H1 (cell line): ENCODE results near the gene TRDN. TPM values are rescaled to one million over a fixed set of nuclear protein-coding genes. Genes with fewer than 3 reads are reported as not detected.

Source experiments
- CTCF ChIA-PET: fragments of 300-600 bp; sonication (Branson Sonifier 250); formaldehyde crosslinking; loops from one replicate; lab custom pipeline; 2021; ENCODE audit not compliant: partially characterized antibody; lab: Charles Lee
- POLR2A ChIA-PET: fragments of 300-600 bp; sonication (Branson Sonifier 250); formaldehyde crosslinking; loops from one replicate; lab custom pipeline; 2021; ENCODE audit warnings: inconsistent platforms; ENCODE audit not compliant: partially characterized antibody; lab: Charles Lee
- DNase-seq, 2 experiments: peaks; one replicate each; pipeline versions ENCODE4 v3.0.0 to v3.0.0-alpha.2; 2010 to 2022; ENCODE audit warnings: low spot score in 2 of 2, low read depth in 1 of 2, mixed read lengths in 1 of 2
- FAIRE-seq: peaks from 2 replicates; lab custom pipeline; 2011; peaks lifted over from hg19 to GRCh38; lab: Jason Lieb, UNC
- H2AFZ ChIP-seq: 2 replicates; pipeline ENCODE4 v1.8.1; 2012; ENCODE audit warnings: low read length, inconsistent platforms
- H2AK5ac ChIP-seq: 2 replicates; pipeline ENCODE4 v1.6.1; 2013; ENCODE audit warnings: low read depth, low read length
- H2BK120ac ChIP-seq: replicated peaks from 2 replicates; pipeline ENCODE3; 2013; ENCODE audit warnings: low read depth, low read length, inconsistent platforms
- H2BK12ac ChIP-seq: 2 replicates; pipeline ENCODE4 v1.6.1; 2013; ENCODE audit warnings: low read depth, low read length
- H2BK15ac ChIP-seq: 2 replicates; pipeline ENCODE4 v1.6.1; 2013; ENCODE audit warnings: low read length
- H2BK20ac ChIP-seq: 2 replicates; pipeline ENCODE4 v1.6.1; 2013; ENCODE audit warnings: low read length
- H2BK5ac ChIP-seq: 2 replicates; pipeline ENCODE4 v1.6.1; 2013; ENCODE audit warnings: low read depth, low read length
- H3K14ac ChIP-seq: 2 replicates; pipeline ENCODE4 v1.6.1; 2013; ENCODE audit warnings: inconsistent platforms; ENCODE audit not compliant: insufficient read length
- H3K18ac ChIP-seq: 2 replicates; pipeline ENCODE4 v1.6.1; 2013; ENCODE audit warnings: low read length; ENCODE audit errors: extremely low read depth
- H3K23ac ChIP-seq: 2 replicates; pipeline ENCODE4 v1.6.1; 2013; ENCODE audit warnings: inconsistent platforms; ENCODE audit not compliant: insufficient read length
- H3K23me2 ChIP-seq: 2 replicates; pipeline ENCODE4 v1.6.1; 2013; ENCODE audit warnings: low read depth, low read length
- H3K27ac ChIP-seq: 2 replicates; pipeline ENCODE4 v1.6.1; 2011; ENCODE audit warnings: low read depth, low read length, inconsistent platforms
- H3K27me3 ChIP-seq, 4 experiments: replicated peaks in 1 of 4; 1 replicate in 1 of 4; 2 replicates in 3 of 4; pipeline versions ENCODE4 v1.6.1 to v1.8.1; 2011 to 2013; ENCODE audit warnings: low read length in 3 of 4, mild to moderate bottlenecking in 3 of 4, inconsistent platforms in 2 of 4, mixed read lengths in 2 of 4, moderate library complexity in 1 of 4; ENCODE audit not compliant: control insufficient read depth in 3 of 4, insufficient read depth in 3 of 4; ENCODE audit errors: extremely low read depth in 1 of 4
- H3K36me3 ChIP-seq, 4 experiments: 2 replicates each; pipeline versions ENCODE4 v1.6.1 to v1.8.1; 2011 to 2013; ENCODE audit warnings: mild to moderate bottlenecking in 4 of 4, low read length in 3 of 4, moderate library complexity in 2 of 4, control low read depth in 1 of 4, inconsistent platforms in 1 of 4; ENCODE audit not compliant: insufficient read depth in 4 of 4, control insufficient read depth in 2 of 4
- H3K4ac ChIP-seq: replicated peaks from 2 replicates; pipeline ENCODE3; 2013; ENCODE audit warnings: low read length, low read depth, mixed read lengths, inconsistent platforms; ENCODE audit not compliant: insufficient read length
- H3K4me1 ChIP-seq, 4 experiments: replicated peaks in 1 of 4; 1 replicate in 1 of 4; 2 replicates in 3 of 4; pipeline versions ENCODE4 v1.6.1 to v1.8.1; 2011 to 2013; ENCODE audit warnings: low read length in 3 of 4, inconsistent platforms in 2 of 4, mixed read lengths in 1 of 4; ENCODE audit not compliant: insufficient read depth in 4 of 4, control insufficient read depth in 3 of 4
- H3K4me2 ChIP-seq, 2 experiments: 2 replicates each; pipeline versions ENCODE4 v1.6.1 to v1.8.1; 2011 to 2013; ENCODE audit warnings: low read depth in 2 of 2, low read length in 2 of 2, control low read depth in 1 of 2, inconsistent platforms in 1 of 2, mild to moderate bottlenecking in 1 of 2; ENCODE audit not compliant: insufficient read depth in 1 of 2
- H3K4me3 ChIP-seq, 4 experiments: fragments of 200-600, 300-600 bp in 1 of 4; sonication (generic), shearing (Covaris generic), sonication (Bioruptor Twin) in 1 of 4; 2 replicates each; pipeline versions ENCODE4 v1.5.1 to v1.8.1; 2011 to 2016; ENCODE audit warnings: low read length in 4 of 4, low read depth in 3 of 4, control low read depth in 2 of 4, inconsistent platforms in 2 of 4, mild to moderate bottlenecking in 2 of 4, mixed read lengths in 1 of 4, moderate library complexity in 1 of 4; ENCODE audit not compliant: insufficient read depth in 2 of 4; ENCODE audit errors: extremely low read depth in 1 of 4
- H3K56ac ChIP-seq: replicated peaks from 2 replicates; pipeline ENCODE3; 2013; ENCODE audit warnings: low read depth, mild to moderate bottlenecking, mixed read lengths, low read length, inconsistent platforms; ENCODE audit not compliant: insufficient read length
- H3K79me1 ChIP-seq: 2 replicates; pipeline ENCODE4 v1.6.1; 2013; ENCODE audit warnings: low read depth, low read length, control low read depth
- H3K79me2 ChIP-seq, 2 experiments: 2 replicates each; pipeline versions ENCODE4 v1.6.1 to v1.8.1; 2012 to 2013; ENCODE audit warnings: low read length in 2 of 2, mild to moderate bottlenecking in 2 of 2, inconsistent platforms in 1 of 2; ENCODE audit not compliant: insufficient read depth in 2 of 2, control insufficient read depth in 1 of 2
- H3K9ac ChIP-seq, 4 experiments: replicated peaks in 1 of 4; 1 replicate in 1 of 4; 2 replicates in 3 of 4; pipeline versions ENCODE4 v1.6.1 to v1.8.1; 2011 to 2013; ENCODE audit warnings: low read depth in 3 of 4, low read length in 3 of 4, control low read depth in 2 of 4, mild to moderate bottlenecking in 2 of 4, moderate library complexity in 2 of 4, inconsistent platforms in 1 of 4; ENCODE audit errors: extremely low read depth in 1 of 4
- H3K9me3 ChIP-seq, 2 experiments: 2 replicates each; pipeline versions ENCODE4 v1.6.1 to v1.8.1; 2012 to 2013; ENCODE audit warnings: mild to moderate bottlenecking in 2 of 2, moderate library complexity in 2 of 2, control low read depth in 1 of 2, inconsistent platforms in 1 of 2, low read depth in 1 of 2, low read length in 1 of 2, mixed read lengths in 1 of 2; ENCODE audit not compliant: insufficient read depth in 2 of 2
- H4K20me1 ChIP-seq, 2 experiments: replicated peaks in 1 of 2; 2 replicates each; pipeline versions ENCODE3 to v1.8.1; 2011 to 2013; ENCODE audit warnings: inconsistent platforms in 2 of 2, low read length in 2 of 2, mild to moderate bottlenecking in 1 of 2; ENCODE audit not compliant: insufficient read depth in 2 of 2, control insufficient read depth in 1 of 2
- H4K5ac ChIP-seq: 2 replicates; pipeline ENCODE4 v1.6.1; 2013; ENCODE audit warnings: low read length, low read depth, mixed read lengths, inconsistent platforms; ENCODE audit not compliant: insufficient read length
- H4K8ac ChIP-seq: 2 replicates; pipeline ENCODE4 v1.8.0; 2013; ENCODE audit warnings: mild to moderate bottlenecking, moderate library complexity, low read length, inconsistent platforms; ENCODE audit not compliant: insufficient read depth; ENCODE audit errors: extremely low read depth
- H4K91ac ChIP-seq: replicated peaks from 2 replicates; pipeline ENCODE3; 2013; ENCODE audit warnings: low read length, mixed read lengths, inconsistent platforms; ENCODE audit not compliant: insufficient read length
- CBX8 ChIP-seq: fragments of 300-800, 300-1000 bp; sonication (generic); IDR thresholded peaks from 2 replicates; pipeline ENCODE4 v1.7.1; 2016; ENCODE audit warnings: low read depth, low read length, borderline replicate concordance
- CHD1 ChIP-seq: IDR thresholded peaks from 2 replicates; pipeline ENCODE4 v1.6.1; 2012; ENCODE audit warnings: low read depth, low read length, improper control_type of control experiment
- EP300 ChIP-seq, 2 experiments: IDR thresholded peaks; 1 replicate in 1 of 2; 2 replicates in 1 of 2; pipeline ENCODE4 v1.6.1; 2011 to 2012; ENCODE audit warnings: low read depth in 2 of 2, low read length in 2 of 2, mild to moderate bottlenecking in 2 of 2, borderline replicate concordance in 1 of 2, inconsistent platforms in 1 of 2, moderate library complexity in 1 of 2
- FOSL1 ChIP-seq: IDR thresholded peaks from 2 replicates; pipeline ENCODE4 v1.6.1; 2011; ENCODE audit warnings: mild to moderate bottlenecking, low read depth, low read length, moderate library complexity; ENCODE audit not compliant: insufficient read depth
- GABPA ChIP-seq: IDR thresholded peaks from 2 replicates; pipeline ENCODE4 v1.6.1; 2011; ENCODE audit warnings: mild to moderate bottlenecking, low read length, moderate library complexity, borderline replicate concordance; ENCODE audit not compliant: insufficient read depth
- HDAC6 ChIP-seq: IDR thresholded peaks from one replicate; pipeline ENCODE4 v1.7.1; 2012; ENCODE audit warnings: low read depth, mild to moderate bottlenecking, inconsistent platforms, low read length, moderate library complexity
- NRF1 ChIP-seq: IDR thresholded peaks from 2 replicates; pipeline ENCODE4 v1.6.1; 2011; ENCODE audit warnings: mild to moderate bottlenecking, low read depth, low read length, improper control_type of control experiment
- POU5F1 ChIP-seq: IDR thresholded peaks from 2 replicates; pipeline ENCODE4 v1.6.1; 2011; ENCODE audit warnings: low read depth, mild to moderate bottlenecking, low read length, moderate library complexity
- RXRA ChIP-seq: IDR thresholded peaks from 2 replicates; pipeline ENCODE4 v1.6.1; 2011; ENCODE audit warnings: low read depth, mild to moderate bottlenecking, low read length, moderate library complexity; ENCODE audit not compliant: insufficient read depth
- SP2 ChIP-seq: IDR thresholded peaks from 2 replicates; pipeline ENCODE4 v1.6.1; 2012; ENCODE audit warnings: mild to moderate bottlenecking, low read length, inconsistent platforms
- SP4 ChIP-seq: IDR thresholded peaks from 2 replicates; pipeline ENCODE4 v1.6.1; 2012; ENCODE audit warnings: low read length, inconsistent platforms
- SRF ChIP-seq: IDR thresholded peaks from 2 replicates; pipeline ENCODE4 v1.6.1; 2011; ENCODE audit warnings: mild to moderate bottlenecking, low read depth, low read length, moderate library complexity
- WGBS, 2 experiments: shearing (Covaris generic) in 1 of 2; methylation state at CpG; one replicate each; pipeline versions ENCODE4 v1.1.6 to v1.1.7; 2013 to 2015; ENCODE audit warnings: low lambda C conversion rate in 2 of 2, mixed read lengths in 2 of 2, inconsistent platforms in 1 of 2, low coverage in 1 of 2, missing lambda C conversion rate in 1 of 2; ENCODE audit not compliant: insufficient replicate concordance in 2 of 2, insufficient coverage in 1 of 2, insufficient read length in 1 of 2; ENCODE audit errors: extremely low coverage in 1 of 2, missing lambda C conversion rate in 1 of 2; 5-methylcytosine and 5-hydroxymethylcytosine counted together
- polyA plus RNA-seq, 7 experiments: library from polyadenylated mRNA; depleted of rRNA in 3 of 7; stranded (reverse) in 5 of 7; unstranded in 2 of 7; fragments of >200 nt in 5 of 7; fragments of 200-250 nt in 2 of 7; gene quantifications; 1 replicate in 5 of 7; 2 replicates in 1 of 7; 4 replicates in 1 of 7; pipeline versions ENCODE4 v1.2.1 to v1.2.3, GENCODE V29; 2011 to 2013; ENCODE audit warnings: missing spikeins in 2 of 7, mixed read lengths in 2 of 7
- total RNA-seq: library from RNA; stranded (reverse); fragmentation: NEBNext Ultra II Directional; extraction: Animal tissue kit (Norgen Biotek cat#: 25700); gene quantifications from 2 replicates; pipeline ENCODE4 v1.2.1, GENCODE V29; 2021
- TF ChIP-seq, protein P1 (sequence below): IDR thresholded peaks from 2 replicates; pipeline ENCODE4 v1.6.1; 2012; ENCODE audit warnings: inconsistent platforms

The TRDN gene
- total and polyA plus RNA-seq, 2 of the 8 experiments (the other 6 are each of a cell fraction or from before 2014, with no cell fraction given) = 1.6 to 41.6 TPM

DNA sequence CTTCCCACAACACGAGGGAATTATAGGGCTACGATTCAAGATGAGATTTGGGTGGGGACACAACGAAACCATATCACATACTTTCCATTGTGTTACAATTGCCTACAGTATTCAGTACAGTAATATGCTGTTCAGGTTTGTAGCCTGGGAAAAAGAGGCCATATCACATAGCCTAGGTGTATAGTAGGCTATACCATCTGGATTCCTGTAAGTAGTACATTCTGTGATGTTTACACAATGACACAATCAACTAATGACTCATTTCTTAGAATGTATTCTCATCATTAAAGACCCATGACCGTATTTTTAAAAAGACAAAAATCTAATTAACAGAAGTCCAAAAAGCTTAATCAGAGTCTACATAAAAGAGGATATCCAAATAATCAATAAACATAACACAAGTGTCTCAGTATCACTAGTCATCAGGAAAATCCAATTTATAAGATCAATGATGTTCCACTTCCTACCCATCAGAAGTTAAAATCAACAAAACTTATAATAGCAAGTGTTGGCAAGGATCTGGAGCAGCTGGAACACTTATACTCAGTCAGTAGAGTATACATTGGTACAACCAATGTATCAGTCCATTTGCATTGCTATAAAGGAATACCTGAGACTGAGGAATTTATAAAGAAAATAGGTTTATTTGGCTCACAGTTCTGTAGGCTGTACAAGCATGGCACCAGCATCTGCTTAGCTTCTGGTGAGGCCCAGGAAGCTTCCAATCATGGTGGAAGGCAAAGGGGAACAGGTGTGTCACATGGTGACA, 424.8 kb downstream of the TRDN start:
- no peak overlapping the region for H4K8ac ChIP-seq

More for the DNA sequence above, 424.8 kb downstream of the TRDN start:
- CTCF ChIA-PET = interaction anchor here (0.6 kb wide), 1 partner anchor 273 kb away, joined by 3 read pairs; no protein-coding TSS in a partner anchor
- no peak overlapping the region for H2AFZ ChIP-seq
- H4K20me1 ChIP-seq = no peaks in the 10 kb centered on the region
- H3K79me2 ChIP-seq = no peaks in the 10 kb centered on the region
- H3K36me3 ChIP-seq = no peaks in the 10 kb centered on the region
- no peak overlapping the region for H2BK15ac ChIP-seq
- H4K91ac ChIP-seq = no peak overlapping the region
- H3K4me3 ChIP-seq = no peak overlapping the region
- H2AK5ac ChIP-seq = no peak overlapping the region
- no peaks in the 10 kb centered on the region for H3K27me3 ChIP-seq
- WGBS, 2 experiments = 94% methylated on average over 4 of the region's 4 CpGs; no CpG with 5 or more reads in 1 of the 2 experiments
- no peak for FAIRE-seq
- no peaks in the 10 kb centered on the region for H3K9me3 ChIP-seq
- no peak for TF ChIP-seq RXRA
- no peak for TF ChIP-seq EP300 (IDR thresholded peaks at IDR 0.05; ENCODE audit: borderline replicate concordance in 1 of 2, low read depth in 2 of 2, low read length in 2 of 2)
- no peak for TF ChIP-seq CBX8
- TF ChIP-seq HDAC6 = no peak
- no peak for TF ChIP-seq SP2
- TF ChIP-seq POU5F1 = no peak
- TF ChIP-seq CHD1 = no peak
- TF ChIP-seq, protein P1, sequence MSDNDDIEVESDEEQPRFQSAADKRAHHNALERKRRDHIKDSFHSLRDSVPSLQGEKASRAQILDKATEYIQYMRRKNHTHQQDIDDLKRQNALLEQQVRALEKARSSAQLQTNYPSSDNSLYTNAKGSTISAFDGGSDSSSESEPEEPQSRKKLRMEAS = no peak
- no peak for TF ChIP-seq SRF
- no peak for TF ChIP-seq SP4
- TF ChIP-seq GABPA = no peak
- TF ChIP-seq FOSL1 = no peak
- TF ChIP-seq NRF1 = no peak
- no peak overlapping the region for H3K18ac ChIP-seq
- POLR2A ChIA-PET = no interaction called here
- no peak overlapping the region for H2BK5ac ChIP-seq
- H3K4me2 ChIP-seq = no peak overlapping the region
- H2BK120ac ChIP-seq = no peak overlapping the region
- H3K56ac ChIP-seq = no peak overlapping the region
- H2BK20ac ChIP-seq = no peak overlapping the region
- H3K23me2 ChIP-seq = no peaks in the 10 kb centered on the region
- H3K9ac ChIP-seq = no peak overlapping the region
- H3K4me1 ChIP-seq = no peaks in the 10 kb centered on the region; a peak in 1 of 7 replicates
- H3K27ac ChIP-seq = no peak overlapping the region
- no peak overlapping the region for H2BK12ac ChIP-seq
- no peak overlapping the region for H3K14ac ChIP-seq
- H3K23ac ChIP-seq = no peak overlapping the region
- H4K5ac ChIP-seq = no peak overlapping the region
- no peak overlapping the region for H3K4ac ChIP-seq
- DNase-seq = no peak
- no peaks in the 10 kb centered on the region for H3K79me1 ChIP-seq
